HEK293 (cell line): ENCODE data around the gene CANT1.

Experiments
- CTCF ChIA-PET: fragments of 350-600 bp; formaldehyde crosslinking; extraction: SDS; loops from one replicate; lab custom pipeline; 2021; ENCODE audit warnings: antibody characterized with exemption; lab: Yijun Ruan, JAX
- POLR2A ChIA-PET: fragments of 300-600 bp; formaldehyde crosslinking; extraction: SDS; loops from one replicate; lab custom pipeline; 2020; ENCODE audit warnings: antibody characterized with exemption, inconsistent platforms; lab: Yijun Ruan, JAX
- H3K27ac ChIP-seq: fragments of 200-500 bp; sonication (Bioruptor generic); 2 replicates; pipeline ENCODE4 v1.5.1; 2014; ENCODE audit warnings: low read depth, low read length, control low read depth, inconsistent platforms; ENCODE audit errors: extremely low read depth
- H3K36me3 ChIP-seq, 2 experiments: fragments of 200-500 bp in 1 of 2; sonication (Bioruptor generic) in 1 of 2; 1 replicate in 1 of 2; 2 replicates in 1 of 2; pipeline ENCODE4 v1.5.1; 2014 to 2017; ENCODE audit warnings: inconsistent platforms in 2 of 2, low read length in 2 of 2; ENCODE audit not compliant: control insufficient read depth in 2 of 2, insufficient read depth in 1 of 2
- H3K4me1 ChIP-seq: fragments of 200-500 bp; sonication (Bioruptor generic); 2 replicates; pipeline ENCODE4 v1.5.1; 2014; ENCODE audit warnings: mild to moderate bottlenecking, low read length, inconsistent platforms; ENCODE audit not compliant: control insufficient read depth, insufficient read depth
- H3K4me3 ChIP-seq: 2 replicates; pipeline ENCODE4 v1.5.1; 2011; ENCODE audit warnings: low read depth, mild to moderate bottlenecking, control low read depth, low read length, moderate library complexity
- H3K9me3 ChIP-seq: fragments of 200-500 bp; sonication (Bioruptor generic); 2 replicates; pipeline ENCODE4 v1.5.1; 2014; ENCODE audit warnings: low read depth, low read length, inconsistent platforms; ENCODE audit not compliant: control insufficient read depth, insufficient read depth
- BCL6B ChIP-seq: fragments of 450-650 bp; formaldehyde crosslinking; IDR thresholded peaks from 2 replicates; pipeline ENCODE4 v1.5.1; 2017; ENCODE audit warnings: missing biosample characterization, missing genetic modification characterization
- ELK4 ChIP-seq: IDR thresholded peaks from 2 replicates; pipeline ENCODE4 v1.6.1; 2011; ENCODE audit warnings: mild to moderate bottlenecking, low read depth, low read length, borderline replicate concordance
- GLIS1 ChIP-seq: fragments of 450-650 bp; formaldehyde crosslinking; IDR thresholded peaks from 2 replicates; pipeline ENCODE4 v1.5.1; 2016; ENCODE audit warnings: missing biosample characterization, missing genetic modification characterization
- KLF1 ChIP-seq: fragments of 450-650 bp; formaldehyde crosslinking; IDR thresholded peaks from 2 replicates; pipeline ENCODE4 v1.5.1; 2016; ENCODE audit warnings: missing biosample characterization, missing genetic modification characterization
- KLF10 ChIP-seq: fragments of 450-650 bp; IDR thresholded peaks from 2 replicates; pipeline ENCODE4 v1.5.1; 2018; ENCODE audit warnings: missing biosample characterization, mild to moderate bottlenecking, missing genetic modification characterization
- ZIC2 ChIP-seq: fragments of 450-650 bp; formaldehyde crosslinking; IDR thresholded peaks from 2 replicates; pipeline ENCODE4 v1.5.1; 2016; ENCODE audit warnings: missing biosample characterization, missing genetic modification characterization
- ZNF174 ChIP-seq: fragments of 450-650 bp; formaldehyde crosslinking; IDR thresholded peaks from 2 replicates; pipeline ENCODE4 v1.5.0; 2017; ENCODE audit warnings: missing biosample characterization, mild to moderate bottlenecking, missing genetic modification characterization
- ZNF175 ChIP-seq: fragments of 450-650 bp; formaldehyde crosslinking; IDR thresholded peaks from 2 replicates; pipeline ENCODE4 v1.5.1; 2016; ENCODE audit warnings: missing biosample characterization, missing genetic modification characterization
- ZNF18 ChIP-seq: fragments of 450-650 bp; formaldehyde crosslinking; IDR thresholded peaks from 2 replicates; pipeline ENCODE4 v1.5.1; 2016; ENCODE audit warnings: missing biosample characterization, missing genetic modification characterization
- ZNF391 ChIP-seq: fragments of 450-650 bp; formaldehyde crosslinking; IDR thresholded peaks from 2 replicates; pipeline ENCODE4 v1.5.1; 2016; ENCODE audit warnings: low read depth, missing biosample characterization, missing genetic modification characterization, borderline replicate concordance
- ZNF518A ChIP-seq: fragments of 450-650 bp; formaldehyde crosslinking; conservative IDR thresholded peaks from 2 replicates; pipeline ENCODE4 v1.5.1; 2016; ENCODE audit warnings: low read depth, missing biosample characterization, missing genetic modification characterization
- ZNF707 ChIP-seq: fragments of 450-650 bp; formaldehyde crosslinking; IDR thresholded peaks from 2 replicates; pipeline ENCODE4 v1.5.1; 2016; ENCODE audit warnings: missing biosample characterization, missing genetic modification characterization
- ZSCAN23 ChIP-seq: fragments of 450-650 bp; formaldehyde crosslinking; IDR thresholded peaks from 2 replicates; pipeline ENCODE4 v1.5.1; 2016; ENCODE audit warnings: missing biosample characterization, missing genetic modification characterization

CANT1 gene

GRCh38 chr17:78992542-78993212 is 16.9 kb downstream of the CANT1 start:
- ChIA-PET CTCF (interaction anchor here (0.6 to 2.3 kb wide), 14 partner anchors 9 to 399 kb away, joined by 3 to 21 read pairs (median 8); partner anchors contain the start of genes ENGASE and LGALS3BP), POLR2A (no interaction called here)
- no peak overlapping the region for H3K27ac ChIP-seq
- H3K9me3 ChIP-seq = no peaks in the 10 kb centered on the region
- no peak overlapping the region for H3K4me3 ChIP-seq
- TF ChIP-seq ELK4 = no peak
- no peak for TF ChIP-seq ZNF391 (tag by site-specific recombination)
- H3K4me1 ChIP-seq = no peaks in the 10 kb centered on the region
- H3K36me3 ChIP-seq = peaks cover 4 to 76% of the 10 kb centered on the region in 2 experiments

- Histone ChIP-seq H3K4me3 (no peak overlapping the region), H3K27ac (no peak overlapping the region), H3K36me3 (peaks cover 4 to 69% of the 10 kb centered on the region in 2 experiments), H3K9me3 (no peaks in the 10 kb centered on the region), H3K4me1 (0 out of 2 replicates have a peak, but pooled peaks cover under 1% of the 10 kb centered on the region)
- ChIA-PET POLR2A (no interaction called here), CTCF (interaction anchor here (0.7 to 2.2 kb wide), 10 partner anchors 11 to 242 kb away, joined by 3 to 21 read pairs (median 6); partner anchors contain the start of gene LGALS3BP)
- TF ChIP-seq ZIC2 (tag by site-specific recombination) = no peak
- TF ChIP-seq ZNF707 = no peak
- no peak for TF ChIP-seq ZSCAN23 (tag by site-specific recombination)
- no peak for TF ChIP-seq GLIS1 (tag by site-specific recombination)
- TF ChIP-seq BCL6B (tag by site-specific recombination) = no peak
- TF ChIP-seq ZNF518A (tag by site-specific recombination) = no peak
- TF ChIP-seq KLF10 (tag by site-specific recombination) = no peak
- TF ChIP-seq ZNF174 (tag by site-specific recombination) = no peak
- no peak for TF ChIP-seq ZNF175 (tag by site-specific recombination)
- no peak for TF ChIP-seq KLF1
- no peak for TF ChIP-seq ZNF18
These were observed 17.5 kb downstream of the CANT1 start for GRCh38 chr17:78991906-78992532.
